ENCODE measurements around the gene MYZAP. TPM values are rescaled to one million over a fixed set of nuclear protein-coding genes. Genes with fewer than 3 reads are reported as not detected.

The MYZAP gene
- total RNA-seq, 1 experiment from 2014 or later = 6.4 TPM

- H3K4me1 ChIP-seq = no peaks in the 10 kb centered on the region
- no peaks in the 10 kb centered on the region for H3K27me3 Mint-ChIP-seq (ENCODE audit: insufficient read depth, unreplicated experiment)
- POLR2A ChIA-PET = no interaction called here
- H3K9me3 Mint-ChIP-seq (ENCODE audit: unreplicated experiment) = no peaks in the 10 kb centered on the region
- no peak overlapping the region for H3K4me3 Mint-ChIP-seq (ENCODE audit: unreplicated experiment)
- no peaks in the 10 kb centered on the region for H3K36me3 Mint-ChIP-seq (ENCODE audit: insufficient read depth, unreplicated experiment)
- H3K36me3 ChIP-seq (ENCODE audit: control insufficient read depth, insufficient read depth, low read length) = no peaks in the 10 kb centered on the region
- BruUV-seq (replicated peaks) = no TSS peak
- no peaks in the 10 kb centered on the region for H3K9me3 ChIP-seq
- H3K4me1 Mint-ChIP-seq (ENCODE audit: low read depth, unreplicated experiment) = no peaks in the 10 kb centered on the region
- CTCF ChIA-PET = no interaction called here
- H3K27ac Mint-ChIP-seq (ENCODE audit: unreplicated experiment) = no peak overlapping the region
- no peak overlapping the region for H3K4me3 ChIP-seq (ENCODE audit: low read depth, low read length)
- intact Hi-C loops (cut with micrococcal nuclease; ENCODE audit: unreplicated experiment) = loop anchor here (10.0 kb wide), 1 partner anchor 167 kb away; no protein-coding TSS in a partner anchor
- no peaks in the 10 kb centered on the region for H3K27me3 ChIP-seq (replicated peaks; ENCODE audit: control insufficient read depth, insufficient read depth, low read length)
- TF ChIP-seq CTCF (IDR thresholded peaks at IDR 0.05; ENCODE audit: insufficient read depth in 1 of 2, low read depth in 1 of 2, low read length in 1 of 2, severe bottlenecking in 1 of 2, unreplicated experiment in 1 of 2) = no peak
- no peak for DNase-seq
These were observed 23.8 kb upstream of the MYZAP start for GRCh38 chr15:57567891-57568290.

- Mint-ChIP-seq H3K36me3 (ENCODE audit: insufficient read depth, unreplicated experiment) (no peaks in the 10 kb centered on the region), H3K9me3 (ENCODE audit: unreplicated experiment) (no peaks in the 10 kb centered on the region), H3K27me3 (ENCODE audit: insufficient read depth, unreplicated experiment) (no peaks in the 10 kb centered on the region), H3K4me1 (ENCODE audit: low read depth, unreplicated experiment) (no peaks in the 10 kb centered on the region), H3K27ac (ENCODE audit: unreplicated experiment) (no peak overlapping the region), H3K4me3 (ENCODE audit: unreplicated experiment) (no peak overlapping the region)
- H3K4me3 ChIP-seq (ENCODE audit: low read depth, low read length) = no peak overlapping the region
- H3K9me3 ChIP-seq = no peaks in the 10 kb centered on the region
- DNase-seq = no peak
- no peaks in the 10 kb centered on the region for H3K27me3 ChIP-seq (replicated peaks; ENCODE audit: control insufficient read depth, insufficient read depth, low read length)
- H3K4me1 ChIP-seq = no peaks in the 10 kb centered on the region
- H3K36me3 ChIP-seq (ENCODE audit: control insufficient read depth, insufficient read depth, low read length) = no peaks in the 10 kb centered on the region
- ChIA-PET CTCF (no interaction called here), POLR2A (no interaction called here)
- no peak for TF ChIP-seq CTCF (IDR thresholded peaks at IDR 0.05; ENCODE audit: insufficient read depth in 1 of 2, low read depth in 1 of 2, low read length in 1 of 2, severe bottlenecking in 1 of 2, unreplicated experiment in 1 of 2)
- no TSS peak for BruUV-seq (replicated peaks)
- intact Hi-C loops (cut with micrococcal nuclease; ENCODE audit: unreplicated experiment) = loop anchor here (10.0 kb wide), 1 partner anchor 167 kb away; no protein-coding TSS in a partner anchor
These were observed 23.4 kb upstream of the MYZAP start for GRCh38 chr15:57568299-57568698.

- Mint-ChIP-seq H3K4me3 (ENCODE audit: unreplicated experiment) (no peak overlapping the region), H3K9me3 (ENCODE audit: unreplicated experiment) (no peaks in the 10 kb centered on the region), H3K27me3 (ENCODE audit: insufficient read depth, unreplicated experiment) (no peaks in the 10 kb centered on the region), H3K4me1 (ENCODE audit: low read depth, unreplicated experiment) (no peaks in the 10 kb centered on the region), H3K36me3 (ENCODE audit: insufficient read depth, unreplicated experiment) (no peaks in the 10 kb centered on the region), H3K27ac (ENCODE audit: unreplicated experiment) (no peak overlapping the region)
- POLR2A ChIA-PET = no interaction called here
- no peak overlapping the region for H3K4me3 ChIP-seq (ENCODE audit: low read depth, low read length)
- H3K4me1 ChIP-seq = no peaks in the 10 kb centered on the region
- no peaks in the 10 kb centered on the region for H3K36me3 ChIP-seq (ENCODE audit: control insufficient read depth, insufficient read depth, low read length)
- no peaks in the 10 kb centered on the region for H3K9me3 ChIP-seq
- no TSS peak for BruUV-seq (replicated peaks)
- intact Hi-C loops (cut with micrococcal nuclease; ENCODE audit: unreplicated experiment) = no loop called here
- H3K27me3 ChIP-seq (replicated peaks; ENCODE audit: control insufficient read depth, insufficient read depth, low read length) = no peaks in the 10 kb centered on the region
- no peak for DNase-seq
- CTCF ChIA-PET = no interaction called here
- TF ChIP-seq CTCF (IDR thresholded peaks at IDR 0.05; ENCODE audit: insufficient read depth in 1 of 2, low read depth in 1 of 2, low read length in 1 of 2, severe bottlenecking in 1 of 2, unreplicated experiment in 1 of 2) = no peak
These were observed 21.4 kb upstream of the MYZAP start for GRCh38 chr15:57570340-57570739.
